Activated T-cell treated with anti-CD3 and anti-CD28 coated beads for 4 hours (primary cell): Measurements from ENCODE around the gene PTDSS2.

Experiments used
- DNase-seq: peaks from one replicate; pipeline ENCODE4 v3.0.0-alpha.2; 2020

PTDSS2 gene

DNA sequence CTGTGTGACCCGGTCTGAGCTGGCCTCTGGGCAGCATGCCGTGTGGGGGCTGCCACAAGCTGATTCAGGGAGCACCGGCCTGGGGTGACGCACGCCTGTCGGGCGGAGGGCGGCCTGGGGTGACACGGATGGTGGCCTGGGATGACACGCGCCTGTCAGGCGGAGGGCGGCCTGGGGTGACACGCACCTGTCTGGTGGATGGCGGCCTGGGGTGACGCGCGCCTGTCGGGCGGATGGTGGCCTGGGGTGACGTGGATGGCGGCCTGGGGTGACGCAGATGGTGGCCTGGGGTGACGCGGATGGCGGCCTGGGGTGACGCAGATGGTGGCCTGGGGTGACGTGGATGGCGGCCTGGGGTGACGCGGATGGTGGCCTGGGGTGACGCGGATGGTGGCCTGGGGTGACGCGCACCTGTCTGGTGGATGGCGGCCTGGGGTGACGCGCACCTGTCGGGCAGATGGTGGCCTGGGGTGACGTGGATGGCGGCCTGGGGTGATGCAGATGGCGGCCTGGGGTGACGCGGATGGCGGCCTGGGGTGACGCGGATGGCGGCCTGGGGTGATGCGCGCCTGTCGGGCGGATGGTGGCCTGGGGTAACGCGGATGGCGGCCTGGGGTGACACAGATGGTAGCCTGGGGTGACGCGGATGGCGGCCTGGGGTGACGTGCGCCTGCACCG, 21.5 kb downstream of the PTDSS2 start:
- DNase-seq = no peak

DNA sequence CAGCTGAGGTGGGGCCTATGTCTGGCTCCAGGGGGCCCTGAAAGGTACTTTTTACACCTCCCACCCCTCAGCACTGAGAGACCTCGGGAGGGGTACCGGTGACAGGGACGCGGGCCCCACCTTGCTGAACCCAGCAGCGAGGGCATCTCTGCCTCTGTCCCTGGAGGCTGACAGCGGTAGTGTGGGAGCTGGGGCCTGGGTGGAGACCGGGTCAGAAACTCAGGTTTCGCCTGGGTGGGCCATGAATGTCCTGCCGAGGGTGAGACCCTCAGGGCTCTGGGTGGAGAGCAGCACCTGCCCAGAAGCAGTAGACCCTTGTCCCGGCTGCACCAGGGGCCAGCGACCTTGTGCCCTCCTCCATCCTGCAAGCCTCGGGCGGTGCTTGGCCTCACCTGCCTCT, 22.2 kb downstream of the PTDSS2 start:
- DNase-seq = no peak

DNA sequence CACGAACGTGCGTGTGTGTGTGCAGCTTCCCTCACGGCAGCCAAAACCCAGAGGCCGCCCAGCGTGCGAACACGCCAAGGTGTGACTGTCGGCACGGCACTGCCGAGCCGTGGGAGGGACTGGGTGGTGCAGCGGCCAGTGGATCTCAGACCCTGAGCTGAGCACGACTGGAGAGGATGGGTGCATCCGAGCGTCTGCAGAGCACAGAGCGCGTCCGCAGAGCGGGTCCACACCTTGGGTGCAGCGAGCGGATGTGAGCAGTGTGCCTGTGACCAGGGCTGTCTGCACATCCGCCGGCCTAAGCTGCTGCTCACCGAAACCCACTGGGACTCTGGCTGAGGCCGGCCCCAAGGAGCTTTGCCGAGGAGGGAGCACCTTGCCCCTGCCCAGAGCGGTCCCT, 22.7 kb downstream of the PTDSS2 start:
- no peak for DNase-seq

DNA sequence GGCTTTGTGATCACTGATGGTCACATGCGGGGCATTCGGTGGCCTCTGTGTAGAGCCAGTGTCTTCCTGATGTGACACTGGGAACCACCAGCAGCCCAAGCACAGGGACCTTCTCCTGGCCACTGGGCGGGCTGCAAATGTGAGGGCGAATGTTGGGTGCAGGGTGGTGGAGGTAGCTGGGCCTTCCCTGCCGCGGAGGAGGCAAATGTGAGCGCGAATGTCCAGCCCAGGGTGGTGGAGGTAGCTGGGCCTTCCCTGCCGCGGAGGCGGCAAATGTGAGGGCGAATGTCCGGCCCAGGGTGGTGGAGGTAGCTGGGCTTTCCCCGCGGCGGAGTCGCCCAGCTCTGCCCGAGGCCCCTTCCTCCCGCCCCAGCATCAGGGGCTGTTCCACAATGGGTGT, 23.3 kb downstream of the PTDSS2 start:
- DNase-seq = no peak

DNA sequence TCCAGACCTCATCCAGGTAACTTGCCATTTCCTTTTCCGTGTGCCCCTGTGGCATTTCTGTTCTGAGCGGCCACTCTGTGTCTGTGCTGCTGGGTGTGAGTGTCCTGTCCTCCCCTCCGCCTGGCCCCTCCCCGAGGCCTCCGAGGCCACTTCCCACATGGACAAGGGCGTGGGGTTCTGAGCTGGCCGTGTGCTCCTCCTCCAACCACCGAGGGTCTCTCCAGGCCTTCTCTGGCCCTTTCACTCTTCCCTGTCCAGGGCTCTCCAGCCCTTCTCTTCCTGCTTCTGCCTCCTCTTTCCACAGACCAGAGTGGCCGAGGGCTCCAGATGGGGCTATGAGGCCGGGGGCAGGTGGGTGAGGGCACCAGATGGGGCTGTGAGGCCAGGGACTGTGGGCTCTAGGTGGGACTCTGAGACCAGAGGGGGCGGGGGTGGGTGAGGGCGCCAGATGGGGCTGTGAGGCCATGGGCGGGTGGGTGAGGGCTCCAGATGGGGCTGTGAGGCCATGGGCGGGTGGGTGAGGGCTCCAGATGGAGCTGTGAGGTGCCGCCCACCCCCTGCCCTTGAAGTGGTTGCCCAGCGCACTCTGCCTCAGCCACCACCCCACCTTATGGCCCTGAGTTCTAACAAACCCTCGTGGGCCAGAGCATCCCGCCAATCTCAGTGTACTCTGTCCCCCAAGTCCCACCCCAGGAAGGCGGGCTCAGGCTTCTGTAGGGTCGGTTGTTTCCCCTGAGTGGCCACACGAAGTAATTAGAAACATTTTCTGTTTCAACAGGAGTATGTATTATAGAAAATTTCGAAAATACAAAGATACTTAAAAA, 24.1 kb downstream of the PTDSS2 start:
- no peak for DNase-seq

DNA sequence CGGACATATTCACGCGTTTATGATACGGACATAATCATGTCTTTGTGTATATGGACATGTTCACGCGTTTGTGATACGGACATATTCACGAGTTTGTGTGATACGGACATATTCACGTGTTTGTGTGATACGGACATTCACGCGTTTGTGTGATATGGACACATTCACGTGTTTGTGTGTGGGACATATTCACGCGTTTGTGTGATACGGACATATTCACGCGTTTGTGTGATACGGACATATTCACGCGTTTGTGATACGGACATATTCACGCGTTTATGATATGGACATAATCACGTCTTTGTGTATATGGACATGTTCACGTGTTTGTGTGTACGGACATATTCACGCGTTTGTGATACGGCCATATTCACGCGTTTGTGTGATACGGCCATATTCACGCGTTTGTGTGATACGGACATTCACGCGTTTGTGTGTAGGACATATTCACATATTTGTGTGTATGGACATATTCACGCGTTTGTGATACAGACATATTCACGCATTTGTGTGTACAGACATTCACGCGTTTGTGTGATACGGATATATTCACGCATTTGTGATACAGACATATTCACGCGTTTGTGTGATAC, 24.9 kb downstream of the PTDSS2 start:
- no peak for DNase-seq

DNA sequence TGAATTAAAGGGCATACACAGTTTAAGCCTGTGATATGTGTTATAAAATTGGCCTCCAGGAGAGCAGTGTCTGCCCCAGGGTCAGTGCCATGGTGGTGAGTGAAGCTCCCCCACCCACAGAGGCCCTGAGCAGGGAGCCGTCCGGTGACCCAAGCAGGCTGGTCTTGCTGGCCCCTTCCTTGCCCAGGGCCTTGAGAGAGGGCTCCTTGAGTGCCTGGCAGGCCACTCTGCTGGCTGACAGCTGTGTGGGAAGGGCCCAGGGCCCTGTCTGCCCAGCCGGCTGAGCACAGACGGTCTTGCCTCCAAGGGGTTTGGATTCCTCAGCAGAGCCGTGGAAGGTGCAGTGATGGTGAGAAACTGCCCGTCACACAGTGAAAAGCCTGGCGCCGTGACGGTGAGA, 25.9 kb downstream of the PTDSS2 start:
- DNase-seq = no peak

DNA sequence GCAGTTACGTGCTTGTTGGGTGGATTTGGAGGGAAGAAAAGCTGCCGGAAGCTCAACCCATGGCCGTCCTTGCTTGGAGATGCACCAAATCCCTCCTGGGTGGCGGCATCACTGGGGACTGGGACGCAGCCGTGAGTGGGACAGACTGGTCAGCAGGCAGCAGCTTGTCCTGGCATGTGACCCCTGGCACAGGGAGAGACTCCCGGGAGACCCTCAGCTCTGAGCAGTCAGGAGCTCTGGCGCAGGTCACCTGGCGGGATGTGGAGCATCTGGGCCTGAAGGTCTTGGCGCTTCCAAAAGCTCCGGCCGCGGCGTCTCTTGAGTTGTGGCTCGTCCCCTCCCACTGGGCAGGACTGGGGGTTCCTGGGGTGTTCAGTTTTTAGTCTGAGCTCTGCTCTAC, 26.3 kb downstream of the PTDSS2 start:
- DNase-seq = no peak

DNA sequence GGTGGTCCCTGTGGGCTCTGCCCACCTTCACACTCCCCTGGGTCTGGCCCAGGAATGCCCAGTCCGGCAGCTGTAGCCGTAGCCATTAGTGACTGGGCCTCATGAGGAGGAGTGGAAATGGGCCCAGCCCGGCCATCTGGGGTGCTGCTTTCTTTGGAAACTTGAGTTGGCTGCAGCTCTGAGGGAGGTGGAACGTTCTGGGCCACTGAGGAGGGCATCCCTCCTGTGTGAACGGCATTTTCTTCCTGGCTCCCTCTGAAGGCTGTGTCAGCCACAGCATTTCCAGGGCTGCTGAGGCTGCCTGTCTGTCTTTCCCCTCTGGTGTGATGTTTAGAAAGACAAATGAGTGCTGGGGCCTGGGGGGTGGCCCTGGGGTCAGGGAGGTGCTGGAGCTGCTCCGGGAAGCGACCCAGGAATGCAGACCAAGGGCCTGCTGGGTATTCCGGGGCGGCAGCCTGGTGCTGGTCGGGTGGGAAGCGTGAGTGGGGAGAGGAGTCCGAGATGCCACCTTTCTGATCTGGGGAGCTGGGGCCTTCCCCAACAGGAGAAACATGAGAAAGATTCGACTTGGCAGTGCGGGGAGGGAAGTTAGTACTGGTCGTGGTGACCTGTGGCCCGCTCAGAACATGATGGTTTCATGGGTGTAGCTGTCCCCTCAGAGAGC, 27.1 kb downstream of the PTDSS2 start:
- DNase-seq = no peak

DNA sequence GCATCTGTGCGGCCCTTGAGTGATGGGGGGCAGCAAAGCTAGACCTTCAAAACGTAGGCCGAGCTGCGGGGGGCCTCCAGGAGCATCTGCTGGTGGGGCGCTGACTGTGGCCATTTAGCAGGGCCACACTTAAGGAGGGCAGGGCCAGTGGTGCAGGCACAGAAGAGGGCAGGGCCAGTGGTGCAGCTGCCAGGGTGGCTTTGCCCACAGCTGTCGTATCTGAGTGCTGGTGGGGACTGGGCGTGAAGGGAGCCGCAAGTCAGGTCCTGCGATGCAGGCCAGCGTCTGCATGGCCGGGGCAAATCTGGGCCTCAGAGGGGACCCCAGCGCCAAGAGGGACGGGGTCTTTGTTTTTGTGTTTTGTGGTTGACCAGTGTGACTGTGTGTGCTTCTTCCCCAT, 29.2 kb downstream of the PTDSS2 start:
- DNase-seq = no peak

DNA sequence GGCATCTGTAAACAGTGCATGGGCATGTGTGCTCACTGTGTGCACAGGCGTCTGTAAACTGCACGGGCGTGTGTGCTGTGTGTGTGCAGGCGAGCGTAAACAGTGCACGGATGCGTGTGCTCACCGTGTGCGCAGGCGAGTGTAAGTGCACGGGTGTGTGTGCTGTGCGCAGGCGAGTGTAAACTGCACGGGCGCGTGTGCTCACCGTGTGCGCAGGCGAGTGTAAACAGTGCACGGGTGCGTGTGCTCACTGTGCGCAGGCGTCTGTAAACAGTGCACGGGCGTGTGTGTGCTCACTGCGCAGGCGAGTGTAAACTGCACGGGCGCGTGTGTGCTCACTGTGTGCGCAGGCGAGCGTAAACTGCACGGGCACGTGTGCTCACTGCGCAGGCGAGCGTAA, 34.5 kb downstream of the PTDSS2 start:
- DNase-seq = no peak

DNA sequence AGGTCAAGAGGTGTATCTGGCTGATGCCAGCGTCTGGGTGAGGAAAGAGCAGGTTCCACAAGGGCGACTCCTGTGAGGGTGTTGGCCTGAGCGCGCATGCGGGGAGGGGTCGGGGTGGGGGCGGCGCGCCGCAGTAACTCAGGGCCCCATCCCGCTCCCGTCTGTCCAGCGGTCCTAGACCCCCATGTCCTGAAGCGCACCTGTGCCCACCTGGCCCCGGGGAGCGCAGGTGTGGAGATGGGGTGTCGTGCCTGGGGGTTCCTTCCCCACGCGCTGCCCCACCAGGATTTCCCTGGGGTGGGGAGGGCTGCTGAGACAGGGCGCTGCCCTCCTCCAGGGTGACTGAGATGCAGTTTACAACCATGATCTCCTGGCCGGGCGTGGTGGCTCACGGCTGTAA, 36.1 kb downstream of the PTDSS2 start:
- no peak for DNase-seq

DNA sequence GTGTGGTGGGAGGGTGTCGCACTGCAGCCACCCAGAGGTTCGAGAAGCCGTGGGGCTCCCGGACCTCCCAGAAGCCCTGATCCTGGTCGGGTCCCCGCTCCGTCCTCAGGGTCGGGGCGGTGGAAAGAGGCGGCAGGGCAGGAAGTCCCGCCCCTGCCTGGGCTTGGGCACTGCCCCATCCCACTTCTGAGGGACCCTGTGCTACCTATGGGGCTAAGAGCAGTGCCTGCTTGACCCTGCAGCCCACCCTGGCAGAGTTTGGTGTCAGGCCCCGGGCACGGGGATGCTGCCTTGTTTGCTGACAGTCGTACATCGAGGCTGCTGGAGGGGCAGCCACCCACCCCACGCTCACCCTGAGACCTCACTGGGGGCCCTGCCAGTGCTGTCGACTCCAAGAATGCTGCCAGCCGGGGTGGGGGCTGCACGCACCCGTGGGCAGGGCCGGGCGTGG, 37.5 kb downstream of the PTDSS2 start:
- DNase-seq = no peak

DNA sequence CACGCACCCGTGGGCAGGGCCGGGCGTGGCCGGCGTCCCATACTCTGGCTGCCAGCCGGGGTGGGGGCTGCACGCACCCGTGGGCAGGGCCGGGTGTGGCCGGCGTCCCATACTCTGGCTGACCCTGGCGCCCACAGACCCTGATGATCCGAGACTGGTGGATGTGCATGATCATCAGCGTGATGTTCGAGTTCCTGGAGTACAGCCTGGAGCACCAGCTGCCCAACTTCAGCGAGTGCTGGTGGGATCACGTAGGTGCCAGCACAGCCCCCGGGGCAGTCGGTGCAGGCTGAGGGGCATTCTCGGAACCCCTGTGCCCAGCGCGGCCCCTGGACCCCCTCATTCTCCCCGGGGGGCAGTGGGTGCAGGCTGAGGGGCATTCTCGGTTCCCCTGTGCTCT, 38.0 kb downstream of the PTDSS2 start:
- DNase-seq = no peak

DNA sequence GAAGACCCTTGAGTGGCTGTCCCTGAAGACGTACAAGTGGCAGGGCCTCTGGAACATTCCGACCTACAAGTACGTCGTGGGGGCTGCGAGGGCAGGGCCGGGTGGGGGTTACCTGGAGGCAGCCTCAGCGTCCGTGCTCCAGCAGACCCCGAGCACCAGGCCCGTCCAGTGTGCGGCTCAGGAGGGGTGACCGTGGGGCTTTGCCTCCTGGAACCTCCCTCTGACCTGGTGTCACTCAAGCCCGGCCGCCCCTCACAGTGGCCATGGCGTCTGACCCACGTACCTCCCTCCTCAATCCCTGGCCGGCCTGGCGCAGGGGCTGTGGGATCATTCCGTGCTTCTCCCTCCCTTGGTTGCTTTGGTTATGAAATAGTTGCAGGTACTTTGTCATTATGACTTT, 38.5 kb downstream of the PTDSS2 start:
- no peak for DNase-seq

DNA sequence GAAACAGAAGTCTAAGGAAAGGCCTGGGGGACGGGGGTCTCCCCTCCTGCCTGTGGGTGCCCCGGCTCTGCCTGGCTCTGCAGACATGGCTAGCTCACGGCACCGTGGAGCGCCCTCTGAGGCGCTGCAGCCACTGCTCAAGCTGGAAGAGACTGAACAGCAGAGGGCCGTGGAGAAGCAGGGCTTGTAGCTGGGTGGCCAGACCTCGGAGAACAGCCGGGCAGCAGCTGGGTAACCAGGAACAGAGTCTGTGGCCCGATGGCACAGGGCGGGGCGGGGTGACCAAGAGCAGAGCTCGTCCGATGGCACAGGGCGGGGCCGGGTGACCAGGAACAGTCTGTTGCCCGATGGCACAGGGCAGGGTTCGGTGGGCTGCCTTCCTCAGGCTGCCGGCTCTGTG, 38.9 kb downstream of the PTDSS2 start:
- no peak for DNase-seq

DNA sequence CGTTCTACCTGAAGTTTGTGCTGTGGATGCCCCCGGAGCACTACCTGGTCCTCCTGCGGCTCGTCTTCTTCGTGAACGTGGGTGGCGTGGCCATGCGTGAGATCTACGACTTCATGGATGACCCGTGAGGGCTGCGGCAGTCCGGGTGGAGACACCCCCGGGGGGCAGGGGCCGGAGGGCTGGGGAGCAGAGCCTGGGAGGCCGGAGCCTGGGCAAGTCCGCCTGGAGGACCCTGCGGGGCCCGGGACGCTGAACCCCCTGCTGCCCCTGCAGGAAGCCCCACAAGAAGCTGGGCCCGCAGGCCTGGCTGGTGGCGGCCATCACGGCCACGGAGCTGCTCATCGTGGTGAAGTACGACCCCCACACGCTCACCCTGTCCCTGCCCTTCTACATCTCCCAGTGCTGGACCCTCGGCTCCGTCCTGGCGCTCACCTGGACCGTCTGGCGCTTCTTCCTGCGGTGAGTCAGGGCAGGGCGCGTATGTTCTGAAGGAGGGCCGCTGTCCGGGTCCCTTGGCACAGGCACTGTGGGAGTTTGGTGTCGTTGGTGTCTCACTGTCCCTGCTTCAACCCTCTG, 39.6 kb downstream of the PTDSS2 start:
- DNase-seq = no peak

DNA sequence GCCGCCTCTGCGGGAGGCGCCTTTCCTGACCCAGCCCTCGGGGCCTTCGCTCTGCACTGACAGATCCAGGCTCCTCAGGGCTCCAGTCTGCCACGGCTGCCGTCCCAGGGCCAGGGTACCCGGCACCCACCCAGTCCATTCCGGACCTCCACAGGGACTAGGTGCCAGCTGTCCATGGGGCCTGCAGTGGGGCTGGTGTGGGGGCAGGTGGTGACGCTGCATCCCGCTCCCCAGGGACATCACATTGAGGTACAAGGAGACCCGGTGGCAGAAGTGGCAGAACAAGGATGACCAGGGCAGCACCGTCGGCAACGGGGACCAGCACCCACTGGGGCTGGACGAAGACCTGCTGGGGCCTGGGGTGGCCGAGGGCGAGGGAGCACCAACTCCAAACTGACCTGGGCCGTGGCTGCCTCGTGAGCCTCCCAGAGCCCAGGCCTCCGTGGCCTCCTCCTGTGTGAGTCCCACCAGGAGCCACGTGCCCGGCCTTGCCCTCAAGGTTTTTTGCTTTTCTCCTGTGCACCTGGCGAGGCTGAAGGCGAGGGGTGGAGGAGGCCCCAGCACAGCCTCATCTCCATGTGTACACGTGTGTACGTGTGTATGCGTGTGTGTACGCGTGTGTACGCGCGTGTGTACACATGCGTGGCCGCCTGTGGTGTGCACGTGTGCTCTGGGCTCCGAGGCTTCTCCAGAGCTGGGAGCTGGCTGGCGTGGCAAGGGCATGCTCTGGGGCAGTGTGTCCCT, 40.3 kb downstream of the PTDSS2 start:
- no peak for DNase-seq

DNA sequence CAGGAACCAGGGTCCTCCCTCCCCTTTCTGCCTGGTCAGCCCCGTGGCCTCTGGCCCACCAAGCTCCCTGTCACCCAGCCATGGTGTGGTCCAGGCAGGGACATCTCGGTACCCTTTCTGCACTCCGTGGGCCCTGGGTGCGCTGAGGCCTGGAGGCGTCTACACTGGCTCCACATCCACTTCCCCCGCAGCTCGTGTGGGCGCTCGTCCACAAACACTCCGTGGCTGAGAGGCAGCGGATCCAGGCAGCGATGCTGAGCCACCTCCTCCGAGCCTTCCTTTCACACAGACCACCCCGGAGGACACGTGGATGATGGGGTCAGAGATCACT, 40.8 kb downstream of the PTDSS2 start:
- no peak for DNase-seq

DNA sequence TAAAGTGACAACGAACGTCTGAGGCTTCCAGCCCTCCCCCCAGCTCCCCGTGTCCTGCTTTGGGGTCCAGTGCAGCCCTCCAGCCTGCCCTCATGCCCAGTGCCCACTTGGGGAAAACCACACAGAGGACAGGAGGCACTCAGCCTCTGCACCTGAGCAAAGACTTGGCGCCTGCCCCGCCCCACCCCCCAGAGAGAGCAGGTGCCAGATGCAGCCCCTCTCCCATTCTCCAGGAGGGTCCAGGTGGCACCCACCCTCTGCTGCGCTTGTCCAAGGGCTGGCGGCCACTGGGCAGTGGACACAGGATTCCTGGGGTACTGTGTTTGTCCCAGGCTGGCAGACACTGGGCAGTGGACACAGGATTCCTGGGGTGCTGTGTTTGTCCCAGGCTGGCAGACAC, 41.3 kb downstream of the PTDSS2 start:
- no peak for DNase-seq

DNA sequence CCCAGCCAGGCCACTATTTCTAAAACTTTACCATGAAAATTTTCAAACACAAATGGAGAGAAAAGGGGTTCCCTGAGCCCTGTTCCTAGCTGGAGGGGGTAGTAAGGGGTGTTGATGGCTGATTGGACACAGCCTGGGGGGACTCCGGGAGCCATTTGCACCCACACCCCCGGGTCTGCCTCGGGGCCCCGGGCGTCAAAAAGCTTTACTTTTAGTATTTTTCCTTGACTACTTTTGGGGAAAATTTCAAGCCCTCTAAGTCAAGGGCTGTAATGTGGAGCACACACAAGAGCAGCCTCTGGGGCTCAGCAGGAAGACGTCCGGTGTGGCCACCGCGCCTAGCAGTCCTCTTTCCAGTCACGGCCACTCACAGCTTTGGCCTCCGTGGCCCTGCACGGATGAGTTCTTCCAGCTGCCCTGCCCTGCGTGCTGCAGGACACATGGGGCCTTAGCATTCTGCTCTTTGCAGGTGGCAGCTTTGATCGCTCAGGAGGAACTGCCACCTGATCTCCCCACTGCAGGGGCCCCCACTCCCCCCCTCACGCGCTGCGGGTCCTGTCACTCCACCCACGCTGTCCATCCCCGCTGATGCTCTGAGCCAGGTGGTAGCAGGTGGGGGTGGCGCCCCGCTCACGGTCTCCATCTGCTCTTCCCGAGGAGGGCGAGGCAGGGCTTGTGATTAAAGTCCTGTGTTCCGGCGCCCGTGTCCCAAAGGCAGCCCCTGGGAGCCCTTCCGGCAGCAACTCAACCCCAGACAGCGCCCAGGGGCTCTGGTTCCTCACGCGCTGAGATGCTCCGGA, 42.5 kb downstream of the PTDSS2 start:
- DNase-seq = no peak
